Colon (tissue), 2 donors: ENCODE data around the gene SLC2A9.
"Not testable (repeated sequence)": the region's sequence is repeated elsewhere in the genome, so short reads cannot be mapped to it uniquely, and the experiment has no call there.

Experiments used
- FAIRE-seq: peaks from 2 replicates; lab custom pipeline; 2012; peaks lifted over from hg19 to GRCh38; lab: Jason Lieb, UNC
- donor health status: control.
- donor health status: control.

SLC2A9 gene

DNA sequence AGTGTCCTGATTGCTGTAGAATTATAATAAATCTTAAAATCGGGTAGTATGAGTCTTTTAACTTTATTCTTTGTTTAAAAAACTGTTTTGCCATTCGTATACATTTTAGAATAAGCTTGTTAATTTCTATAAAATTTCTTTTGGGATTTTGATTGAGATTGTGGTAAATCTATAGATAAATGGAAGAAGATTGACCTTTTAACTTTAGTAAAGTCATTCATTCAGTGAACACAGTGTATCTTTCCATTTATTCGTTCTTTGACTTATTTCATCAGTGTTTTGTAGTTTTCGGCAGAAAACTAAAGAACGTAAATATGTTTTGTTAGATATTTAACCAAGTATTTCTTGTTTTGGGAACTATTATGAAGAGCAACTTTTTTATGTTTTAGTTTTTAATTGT is 201.0 kb downstream of the SLC2A9 start:
- peak; percentile 28 for FAIRE-seq

DNA sequence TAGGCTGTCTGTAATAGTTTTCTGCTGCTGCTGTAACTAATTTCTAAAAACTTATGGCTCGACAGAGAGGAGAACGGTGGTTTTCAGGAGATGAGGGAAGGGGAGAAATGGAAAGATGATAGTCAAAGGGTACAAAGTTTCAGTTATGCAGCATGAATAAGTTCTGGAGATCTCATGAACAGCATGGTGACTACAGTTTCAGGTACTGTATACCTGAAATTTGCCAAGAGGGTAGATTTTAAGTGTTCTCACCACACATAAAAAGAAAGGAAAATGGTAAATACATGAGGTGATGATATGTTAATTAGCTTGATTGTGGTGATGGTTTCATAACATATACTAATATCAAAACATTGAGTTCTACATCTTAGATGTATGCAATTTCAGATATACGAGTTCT is 205.0 kb downstream of the SLC2A9 start:
- FAIRE-seq: no peak

DNA sequence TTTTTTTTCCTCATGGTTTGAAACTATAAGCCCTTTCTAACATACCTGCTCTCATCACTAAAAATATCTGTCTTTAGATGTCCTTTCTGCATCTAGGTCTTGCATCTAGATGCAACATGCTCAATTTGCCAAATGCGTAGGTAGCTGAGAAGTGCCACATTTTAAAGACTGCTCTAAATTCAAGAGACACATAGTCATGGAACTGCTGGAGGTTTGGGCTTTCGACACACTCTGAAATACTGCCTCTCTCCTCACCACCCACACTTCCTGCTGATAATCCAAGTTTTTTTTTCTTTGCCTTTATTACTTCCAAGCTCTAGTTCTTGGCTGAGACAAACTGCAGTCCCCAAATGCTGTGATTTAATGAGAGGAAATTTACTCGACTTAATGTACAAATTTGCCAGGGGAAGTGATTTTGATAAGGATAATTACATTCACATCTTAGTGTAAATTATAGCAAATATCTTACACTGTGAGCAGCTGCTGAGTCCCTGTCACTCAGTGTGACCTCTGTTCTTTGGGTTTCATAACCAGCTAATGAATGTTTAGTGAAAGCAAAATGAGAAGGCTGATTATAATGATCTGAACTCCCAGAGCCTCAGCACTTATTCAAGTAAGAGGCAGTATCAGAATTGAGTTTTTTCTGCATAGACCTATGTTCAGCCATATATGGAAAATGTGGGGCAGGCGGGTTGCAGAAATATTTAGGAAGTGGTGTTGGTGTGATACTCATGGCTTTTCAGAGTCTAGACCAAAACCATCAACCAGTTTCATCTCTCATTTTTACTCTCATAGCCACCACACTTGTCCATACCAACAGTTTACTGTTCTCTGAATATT is 208.6 kb downstream of the SLC2A9 start:
- FAIRE-seq: no peak

DNA sequence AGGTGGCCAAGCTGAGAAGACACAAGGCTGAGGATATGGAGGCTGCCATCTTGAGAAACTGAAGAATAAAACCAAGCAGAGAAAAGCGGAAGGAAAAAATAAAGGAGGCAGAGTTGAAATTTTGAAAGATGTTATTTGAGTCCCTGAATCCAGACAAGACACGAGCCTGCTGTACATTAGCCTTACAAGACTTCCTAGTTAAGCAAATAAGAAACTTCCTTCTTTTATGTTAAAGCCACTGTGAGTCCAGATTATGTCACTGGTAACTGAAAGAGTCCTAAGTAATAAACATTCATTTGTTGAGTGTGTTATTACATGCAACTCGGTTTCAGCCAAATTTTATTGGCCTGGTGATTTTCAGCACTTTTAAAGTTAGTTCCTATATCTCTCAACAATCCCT is 209.5 kb downstream of the SLC2A9 start:
- FAIRE-seq: no peak

DNA sequence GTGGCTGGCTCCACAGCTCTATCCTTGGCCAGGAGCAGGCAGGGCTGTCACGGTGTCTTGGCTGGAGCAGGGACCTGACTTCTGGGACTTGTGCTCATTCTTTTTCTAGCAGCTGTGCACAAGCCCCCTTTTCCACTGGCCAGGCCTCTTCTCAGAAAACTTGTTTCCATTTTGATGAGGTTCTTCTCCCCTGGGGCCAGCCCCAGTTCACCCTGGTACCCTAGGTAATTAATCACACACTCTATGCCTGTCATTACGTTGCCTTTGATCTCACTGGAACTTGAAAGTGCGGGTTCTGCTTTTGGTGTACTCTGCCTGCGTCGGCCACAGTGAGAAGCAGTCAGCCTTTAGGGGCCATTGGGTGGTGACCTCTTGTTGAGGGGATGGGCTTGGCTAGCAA is 213.2 kb downstream of the SLC2A9 start:
- no peak for FAIRE-seq

DNA sequence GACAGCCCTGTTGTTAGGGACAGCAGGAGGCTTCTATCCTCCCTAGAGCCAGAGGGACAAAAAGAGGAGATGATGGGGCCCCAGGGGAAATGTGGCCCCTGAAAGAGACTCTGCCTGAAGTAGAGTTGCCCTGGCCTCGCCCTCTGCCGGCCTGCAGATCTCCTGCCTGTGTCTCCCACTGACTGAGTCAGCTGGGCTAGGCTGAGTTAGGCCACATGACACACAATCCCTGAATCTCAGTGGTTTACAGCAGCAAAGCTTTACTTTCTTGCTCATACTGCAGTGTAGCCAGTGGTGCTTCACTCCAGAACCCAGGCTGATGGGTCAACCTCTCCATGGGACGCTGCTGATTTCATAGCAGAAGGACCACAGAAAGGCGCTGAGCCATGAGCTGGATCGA is 216.4 kb downstream of the SLC2A9 start:
- FAIRE-seq: no peak

DNA sequence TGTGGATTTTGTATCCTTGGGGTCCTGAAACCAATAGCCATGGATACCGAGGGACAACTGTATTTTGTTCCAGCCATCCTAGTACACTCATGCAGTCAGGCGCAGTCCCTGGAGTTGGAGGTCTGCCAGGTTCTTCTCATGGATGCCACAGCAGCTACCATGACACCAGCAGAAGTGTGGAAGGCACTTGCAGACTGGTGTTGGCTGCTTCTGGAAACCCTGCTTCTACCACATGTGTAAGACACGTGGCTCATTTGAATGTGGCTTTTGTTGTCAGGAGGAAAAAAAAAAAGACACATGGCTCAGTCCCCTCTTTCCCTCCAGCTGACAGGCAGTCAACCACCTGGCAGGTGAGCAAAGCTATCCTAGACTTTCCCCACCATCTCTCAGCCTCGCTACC is 220.4 kb downstream of the SLC2A9 start:
- FAIRE-seq: no peak

DNA sequence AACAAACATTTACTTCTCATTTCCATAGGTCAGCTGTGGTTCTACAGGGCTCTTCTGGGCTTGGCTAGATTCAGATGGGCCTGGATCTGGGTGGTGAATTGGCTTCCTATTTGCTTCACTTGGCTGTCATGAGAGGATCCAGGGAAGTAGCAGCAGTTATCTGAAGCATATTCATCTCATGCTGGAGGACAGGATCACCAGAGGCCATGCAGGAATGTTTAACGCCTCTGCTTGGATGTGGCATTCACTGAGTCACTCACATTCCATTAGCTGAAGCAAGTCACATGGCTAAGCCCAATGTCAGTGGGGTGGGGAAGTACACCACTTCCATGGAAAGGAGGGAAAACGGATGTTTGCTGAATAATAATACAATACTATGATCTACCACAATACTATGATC is 224.7 kb downstream of the SLC2A9 start:
- not testable (repeated sequence) for FAIRE-seq

DNA sequence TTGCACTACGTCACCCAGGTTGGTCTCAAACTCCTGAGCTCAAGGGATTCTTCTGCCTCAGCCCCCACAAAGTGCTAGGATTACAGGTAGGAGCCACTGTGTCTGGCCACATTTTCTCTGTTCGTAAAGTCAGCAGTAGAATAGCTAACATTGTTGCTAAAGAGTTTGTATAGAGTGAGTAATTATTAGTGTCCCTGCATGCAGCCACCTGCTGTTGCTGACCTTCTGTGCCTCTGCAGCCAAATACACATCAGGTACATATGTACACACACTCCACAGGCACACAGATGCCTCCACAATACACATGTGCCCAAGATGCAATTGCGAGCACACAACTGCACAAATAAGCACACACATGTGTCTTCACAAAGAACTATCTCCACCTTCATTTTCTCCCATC is 228.9 kb downstream of the SLC2A9 start:
- FAIRE-seq: no peak

DNA sequence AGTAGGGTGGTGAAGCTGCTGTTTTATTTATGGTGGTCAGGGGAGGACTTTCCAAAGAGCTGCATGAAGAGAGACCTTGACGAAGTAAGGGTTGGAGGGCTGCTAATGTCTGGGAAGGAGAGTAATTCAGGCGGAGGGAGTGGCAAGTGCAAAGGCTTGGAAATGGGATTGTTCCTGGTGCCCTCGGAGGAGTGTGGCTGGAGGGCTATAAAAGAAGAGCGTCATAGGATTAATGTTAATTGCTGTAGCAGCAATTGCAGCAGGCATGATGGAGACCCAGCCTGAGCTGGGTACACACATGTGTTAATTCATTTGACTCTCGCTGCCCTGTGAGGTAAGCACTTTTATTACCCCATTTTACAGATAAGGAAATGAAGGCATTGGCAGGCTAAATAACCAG is 235.4 kb downstream of the SLC2A9 start:
- FAIRE-seq: not testable (repeated sequence)

DNA sequence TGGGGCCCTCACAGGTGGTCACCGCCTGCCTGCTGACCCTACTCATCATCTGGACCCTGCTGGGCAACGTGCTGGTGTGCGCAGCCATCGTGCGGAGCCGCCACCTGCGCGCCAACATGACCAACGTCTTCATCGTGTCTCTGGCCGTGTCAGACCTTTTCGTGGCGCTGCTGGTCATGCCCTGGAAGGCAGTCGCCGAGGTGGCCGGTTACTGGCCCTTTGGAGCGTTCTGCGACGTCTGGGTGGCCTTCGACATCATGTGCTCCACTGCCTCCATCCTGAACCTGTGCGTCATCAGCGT is 239.2 kb downstream of the SLC2A9 start:
- no peak for FAIRE-seq

DNA sequence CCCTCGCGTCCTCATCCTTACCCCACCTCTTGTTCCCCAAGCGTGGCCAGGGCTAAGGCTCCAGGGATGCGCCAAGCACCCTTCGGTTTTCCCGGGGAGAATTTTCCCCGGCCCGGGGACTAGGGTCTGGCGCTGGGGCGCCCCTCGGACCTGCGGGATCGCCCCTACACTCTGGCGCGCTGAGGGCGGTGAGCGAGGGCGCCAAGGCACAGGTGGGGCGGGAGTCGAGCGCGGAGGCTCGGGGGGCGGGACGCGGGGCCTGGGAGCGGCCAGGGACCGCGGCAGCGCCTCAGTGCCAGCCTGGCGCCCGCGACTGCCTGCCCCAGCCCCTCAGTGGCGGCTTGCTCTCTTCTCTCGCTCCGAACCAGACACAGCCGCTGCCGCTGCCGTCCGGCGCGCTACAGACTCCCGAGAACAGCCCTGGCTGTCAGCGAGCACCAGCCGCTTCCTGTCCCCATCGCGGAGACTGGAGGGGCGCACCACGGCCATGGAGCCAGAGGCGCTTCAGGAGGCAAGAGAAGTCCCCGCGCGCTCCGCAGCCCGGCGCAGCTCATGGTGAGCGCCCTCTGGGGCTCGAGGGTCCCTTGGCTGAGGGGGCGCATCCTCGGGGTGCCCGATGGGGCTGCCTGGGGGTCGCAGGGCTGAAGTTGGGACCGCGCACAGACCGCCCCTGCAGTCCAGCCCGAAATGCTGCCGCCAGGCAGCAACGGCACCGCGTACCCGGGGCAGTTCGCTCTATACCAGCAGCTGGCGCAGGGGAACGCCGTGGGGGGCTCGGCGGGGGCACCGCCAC is 239.8 kb downstream of the SLC2A9 start, which contains the start of gene DRD5:
Gene DRD5 (plus strand): TSS at position 292 of the 793 bp plus-strand sequence. CDS start 396 bp downstream, at position 688.
- FAIRE-seq: no peak
